Gastrocnemius medialis (tissue), 4 donors: ENCODE measurements around the gene MELTF.

Source experiments
- POLR2A ChIP-seq, 2 donors: fragments of 450-650 bp; IDR thresholded peaks; one replicate each; pipeline ENCODE4 v1.6.1; 2017; ENCODE audit warnings: antibody characterized with exemption in 2 of 2, mild to moderate bottlenecking in 2 of 2, moderate library complexity in 2 of 2
- TF ChIP-seq, protein P1 (sequence below), 5 experiments: fragments of 450-650 bp in 3 of 5; fragments of 200-600 bp in 2 of 5; sonication (generic) in 2 of 5; IDR thresholded peaks in 4 of 5; conservative IDR thresholded peaks in 1 of 5; 1 replicate in 4 of 5; 2 replicates in 1 of 5; pipeline ENCODE4 v1.5.1; 2016 to 2019; ENCODE audit warnings: antibody characterized with exemption in 5 of 5, mild to moderate bottlenecking in 3 of 5, moderate library complexity in 3 of 5

DNA sequence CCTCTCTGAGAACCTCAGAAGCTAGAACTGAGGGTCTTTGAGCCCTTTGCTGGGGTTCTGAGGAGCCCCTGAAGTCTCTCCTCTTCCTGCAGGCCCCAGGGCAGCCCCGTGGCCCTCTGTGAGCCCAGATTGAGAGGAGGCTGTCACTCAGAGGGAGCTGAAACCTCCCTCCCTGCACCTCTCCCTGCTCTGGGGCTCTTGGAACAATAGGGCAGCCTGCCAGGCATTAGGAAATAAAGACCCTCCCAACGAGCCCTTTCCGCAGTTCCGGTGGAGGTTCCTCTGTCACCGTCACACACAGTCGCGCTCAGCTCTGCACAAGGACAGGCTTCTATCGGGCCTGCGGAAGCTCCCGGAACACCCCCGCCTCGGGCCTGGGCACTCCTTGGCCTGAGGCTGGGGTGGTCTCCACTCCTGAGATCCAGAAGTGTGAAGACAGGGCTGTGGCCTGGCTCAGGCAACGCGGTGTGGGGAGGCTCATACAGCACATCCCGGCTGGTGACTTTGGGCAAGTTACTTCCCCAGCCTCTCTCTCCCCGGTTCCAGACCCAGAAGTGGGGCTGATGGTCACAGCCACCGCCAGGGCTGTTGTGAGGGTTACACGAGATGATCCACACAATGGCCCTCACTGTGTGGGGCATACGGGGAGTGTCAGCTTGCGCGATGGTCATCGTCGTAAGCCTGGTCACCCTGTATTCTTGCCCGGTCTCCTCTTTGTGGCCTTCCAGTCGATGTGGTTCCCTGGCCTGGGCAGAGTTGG is 17.7 kb downstream of the MELTF start:
- TF ChIP-seq, protein P1, sequence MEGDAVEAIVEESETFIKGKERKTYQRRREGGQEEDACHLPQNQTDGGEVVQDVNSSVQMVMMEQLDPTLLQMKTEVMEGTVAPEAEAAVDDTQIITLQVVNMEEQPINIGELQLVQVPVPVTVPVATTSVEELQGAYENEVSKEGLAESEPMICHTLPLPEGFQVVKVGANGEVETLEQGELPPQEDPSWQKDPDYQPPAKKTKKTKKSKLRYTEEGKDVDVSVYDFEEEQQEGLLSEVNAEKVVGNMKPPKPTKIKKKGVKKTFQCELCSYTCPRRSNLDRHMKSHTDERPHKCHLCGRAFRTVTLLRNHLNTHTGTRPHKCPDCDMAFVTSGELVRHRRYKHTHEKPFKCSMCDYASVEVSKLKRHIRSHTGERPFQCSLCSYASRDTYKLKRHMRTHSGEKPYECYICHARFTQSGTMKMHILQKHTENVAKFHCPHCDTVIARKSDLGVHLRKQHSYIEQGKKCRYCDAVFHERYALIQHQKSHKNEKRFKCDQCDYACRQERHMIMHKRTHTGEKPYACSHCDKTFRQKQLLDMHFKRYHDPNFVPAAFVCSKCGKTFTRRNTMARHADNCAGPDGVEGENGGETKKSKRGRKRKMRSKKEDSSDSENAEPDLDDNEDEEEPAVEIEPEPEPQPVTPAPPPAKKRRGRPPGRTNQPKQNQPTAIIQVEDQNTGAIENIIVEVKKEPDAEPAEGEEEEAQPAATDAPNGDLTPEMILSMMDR (IDR thresholded peaks at IDR 0.05 in 4 of 5, conservative IDR thresholded peaks at IDR 0.05 in 1 of 5) = no peak
- TF ChIP-seq POLR2A (IDR thresholded peaks at IDR 0.05) = no peak
